Measurements from ENCODE around the gene RABIF. TPM values are rescaled to one million over a fixed set of nuclear protein-coding genes. Genes with fewer than 3 reads are reported as not detected.

The RABIF gene
- total and polyA plus RNA-seq, 9 donors: 2.7 to 11.7 (median 3.9) TPM

DNA sequence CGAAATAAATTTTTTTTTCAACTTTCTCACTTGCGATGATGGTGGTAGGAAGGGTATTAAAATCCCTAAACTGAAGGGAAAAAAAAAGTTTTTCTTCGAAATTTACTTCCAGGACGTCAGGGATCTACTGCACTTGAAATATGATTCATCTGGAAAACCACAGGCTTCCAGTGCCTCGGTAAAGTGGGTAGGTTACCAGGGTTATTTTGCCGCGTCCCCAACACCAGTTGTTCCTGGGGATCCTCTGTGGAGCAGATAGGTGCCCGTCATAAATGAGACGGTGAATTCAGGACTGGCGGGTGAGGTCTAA, 773 bp downstream of the RABIF start:
- Histone ChIP-seq H3K4me3 (peak overlapping the region; percentile 72), H3K27ac (peak overlapping the region; percentile 63 to 90), H3K9me3 (no peaks in the 10 kb centered on the region), H3K27me3 (no peaks in the 10 kb centered on the region), H3K4me1 (ENCODE audit: insufficient read depth) (no peaks in the 10 kb centered on the region), H3K36me3 (no peaks in the 10 kb centered on the region)
- DNase-seq: no peak
- WGBS, 3 donors: 3 to 4% (median 3%) methylated on average over 10 of the region's 10 CpGs
- TF ChIP-seq POLR2A (IDR thresholded peaks at IDR 0.05) (no peak), EP300 (IDR thresholded peaks at IDR 0.05) (no peak)
- TF ChIP-seq, protein P1, sequence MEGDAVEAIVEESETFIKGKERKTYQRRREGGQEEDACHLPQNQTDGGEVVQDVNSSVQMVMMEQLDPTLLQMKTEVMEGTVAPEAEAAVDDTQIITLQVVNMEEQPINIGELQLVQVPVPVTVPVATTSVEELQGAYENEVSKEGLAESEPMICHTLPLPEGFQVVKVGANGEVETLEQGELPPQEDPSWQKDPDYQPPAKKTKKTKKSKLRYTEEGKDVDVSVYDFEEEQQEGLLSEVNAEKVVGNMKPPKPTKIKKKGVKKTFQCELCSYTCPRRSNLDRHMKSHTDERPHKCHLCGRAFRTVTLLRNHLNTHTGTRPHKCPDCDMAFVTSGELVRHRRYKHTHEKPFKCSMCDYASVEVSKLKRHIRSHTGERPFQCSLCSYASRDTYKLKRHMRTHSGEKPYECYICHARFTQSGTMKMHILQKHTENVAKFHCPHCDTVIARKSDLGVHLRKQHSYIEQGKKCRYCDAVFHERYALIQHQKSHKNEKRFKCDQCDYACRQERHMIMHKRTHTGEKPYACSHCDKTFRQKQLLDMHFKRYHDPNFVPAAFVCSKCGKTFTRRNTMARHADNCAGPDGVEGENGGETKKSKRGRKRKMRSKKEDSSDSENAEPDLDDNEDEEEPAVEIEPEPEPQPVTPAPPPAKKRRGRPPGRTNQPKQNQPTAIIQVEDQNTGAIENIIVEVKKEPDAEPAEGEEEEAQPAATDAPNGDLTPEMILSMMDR (IDR thresholded peaks at IDR 0.05): no peak
- intact Hi-C loops (cut with DNase I): loop anchor here in 1 of 4 donors (10.0 kb wide), 1 partner anchor 73 kb away; the partner anchor contains the start of gene PCAT6

DNA sequence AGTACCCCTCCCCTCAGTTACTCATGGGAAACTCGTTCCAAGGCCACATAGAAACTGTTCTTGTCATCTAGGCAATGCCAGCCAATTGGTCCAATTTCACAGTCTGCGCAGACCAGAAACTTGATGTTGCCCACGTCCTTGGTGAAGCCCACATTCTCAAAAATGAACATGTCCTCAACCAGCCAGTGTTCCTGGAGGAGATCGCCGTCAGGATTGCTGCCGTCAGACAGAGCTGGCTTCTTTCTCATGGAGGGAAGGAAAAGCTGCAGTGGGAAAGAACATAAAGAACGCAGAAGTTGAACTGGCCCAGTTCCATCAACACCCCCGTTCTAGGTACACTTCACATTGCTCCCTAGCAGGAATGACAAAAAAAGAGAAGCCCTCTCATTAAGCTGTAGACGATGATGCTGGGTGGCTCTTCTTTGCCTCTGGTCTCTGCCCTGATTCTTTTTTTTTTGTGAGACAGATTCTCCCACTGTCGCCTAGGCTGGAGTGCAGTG, 7.9 kb downstream of the RABIF start:
- Histone ChIP-seq H3K4me3 (no peak overlapping the region), H3K27ac (no peak overlapping the region), H3K36me3 (no peaks in the 10 kb centered on the region), H3K9me3 (no peaks in the 10 kb centered on the region), H3K4me1 (ENCODE audit: insufficient read depth) (no peaks in the 10 kb centered on the region), H3K27me3 (no peaks in the 10 kb centered on the region)
- TF ChIP-seq EP300 (IDR thresholded peaks at IDR 0.05): no peak
- TF ChIP-seq, protein P1 (IDR thresholded peaks at IDR 0.05): no peak
- TF ChIP-seq POLR2A (IDR thresholded peaks at IDR 0.05): no peak
- no peak for DNase-seq
- WGBS, 3 donors: 90 to 92% (median 90%) methylated on average over 10 of the region's 10 CpGs
- intact Hi-C loops (cut with DNase I): loop anchor here in 1 of 4 donors (10.0 kb wide), 1 partner anchor 66 kb away; the partner anchor contains the start of gene PCAT6

DNA sequence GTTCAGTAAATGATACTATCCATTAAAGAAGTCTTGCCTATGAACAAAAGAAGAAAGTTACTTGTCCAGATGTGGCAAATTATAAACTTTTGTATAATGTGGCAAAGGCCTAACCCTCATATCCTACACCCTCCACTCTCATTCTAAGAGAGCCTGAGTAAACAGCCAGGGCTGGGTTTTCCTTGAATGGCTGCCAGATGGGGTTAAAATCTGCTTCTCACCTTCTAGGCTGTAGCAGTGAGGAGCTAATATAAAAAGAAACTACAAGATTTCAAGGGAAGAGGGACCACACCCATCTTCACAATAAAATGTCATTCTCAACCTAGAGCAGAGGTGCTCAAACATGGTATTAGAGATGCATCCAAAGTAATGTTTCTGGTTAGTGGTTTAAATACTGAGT, 8.9 kb downstream of the RABIF start:
- no peaks in the 10 kb centered on the region for H3K4me1 ChIP-seq (ENCODE audit: insufficient read depth)
- DNase-seq: no peak
- intact Hi-C loops (cut with DNase I): loop anchor here in 1 of 4 donors (10.0 kb wide), 1 partner anchor 65 kb away; the partner anchor contains the start of gene PCAT6
- no peaks in the 10 kb centered on the region for H3K36me3 ChIP-seq
- no peaks in the 10 kb centered on the region for H3K9me3 ChIP-seq
- TF ChIP-seq EP300 (IDR thresholded peaks at IDR 0.05) (no peak), POLR2A (IDR thresholded peaks at IDR 0.05) (no peak)
- TF ChIP-seq, protein P1 (IDR thresholded peaks at IDR 0.05): no peak
- no peaks in the 10 kb centered on the region for H3K27me3 ChIP-seq
- no peak overlapping the region for H3K4me3 ChIP-seq
- no peak overlapping the region for H3K27ac ChIP-seq

DNA sequence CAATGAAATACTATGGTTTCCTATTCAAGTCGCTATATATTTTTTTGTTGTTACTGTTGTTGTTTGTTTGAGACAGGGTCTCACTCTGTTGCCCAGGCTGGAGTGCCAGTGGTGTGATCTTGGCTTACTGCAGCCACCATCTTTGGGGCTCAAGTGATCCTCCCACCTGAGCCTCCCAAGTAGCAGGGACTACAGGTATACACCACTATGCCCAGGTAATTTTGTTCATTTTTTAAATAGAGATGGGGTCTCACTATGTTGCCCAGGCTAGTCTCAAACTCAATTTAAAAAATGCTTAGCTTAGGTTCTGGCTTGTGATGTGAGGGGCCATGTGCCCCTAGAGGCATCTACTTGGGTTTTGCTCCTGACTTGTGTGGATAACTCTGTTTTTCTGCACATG, 9.8 kb downstream of the RABIF start:
- H3K4me3 ChIP-seq: no peak overlapping the region
- DNase-seq: no peak
- intact Hi-C loops (cut with DNase I): no loop called here

More for the DNA sequence above, 9.8 kb downstream of the RABIF start:
- H3K27ac ChIP-seq: no peak overlapping the region
- H3K36me3 ChIP-seq: no peaks in the 10 kb centered on the region
- WGBS, 3 donors: 86 to 100% (median 99%) methylated on average over 1 of the region's 1 CpG
- no peaks in the 10 kb centered on the region for H3K4me1 ChIP-seq (ENCODE audit: insufficient read depth)
- no peaks in the 10 kb centered on the region for H3K27me3 ChIP-seq
- no peak for TF ChIP-seq EP300 (IDR thresholded peaks at IDR 0.05)
- TF ChIP-seq POLR2A (IDR thresholded peaks at IDR 0.05): no peak
- TF ChIP-seq, protein P1 (IDR thresholded peaks at IDR 0.05): no peak
- no peaks in the 10 kb centered on the region for H3K9me3 ChIP-seq
